LNCaP clone FGC (cell line): ENCODE data around the gene DNAJC16.

Source experiments
- DNase-seq: peaks from one replicate; pipeline ENCODE4 v3.0.0-alpha.2; 2011; ENCODE audit warnings: low read depth
- H3K4me3 ChIP-seq: 2 replicates; pipeline ENCODE4 v1.5.1; 2011; ENCODE audit warnings: mild to moderate bottlenecking, low read depth, low read length, control low read depth
- TF ChIP-seq, protein P1 (sequence below): IDR thresholded peaks from 2 replicates; pipeline ENCODE4 v1.5.1; 2012; ENCODE audit warnings: mild to moderate bottlenecking; ENCODE audit not compliant: control insufficient read depth, insufficient read depth; ENCODE audit errors: extremely low read depth

The DNAJC16 gene

DNA sequence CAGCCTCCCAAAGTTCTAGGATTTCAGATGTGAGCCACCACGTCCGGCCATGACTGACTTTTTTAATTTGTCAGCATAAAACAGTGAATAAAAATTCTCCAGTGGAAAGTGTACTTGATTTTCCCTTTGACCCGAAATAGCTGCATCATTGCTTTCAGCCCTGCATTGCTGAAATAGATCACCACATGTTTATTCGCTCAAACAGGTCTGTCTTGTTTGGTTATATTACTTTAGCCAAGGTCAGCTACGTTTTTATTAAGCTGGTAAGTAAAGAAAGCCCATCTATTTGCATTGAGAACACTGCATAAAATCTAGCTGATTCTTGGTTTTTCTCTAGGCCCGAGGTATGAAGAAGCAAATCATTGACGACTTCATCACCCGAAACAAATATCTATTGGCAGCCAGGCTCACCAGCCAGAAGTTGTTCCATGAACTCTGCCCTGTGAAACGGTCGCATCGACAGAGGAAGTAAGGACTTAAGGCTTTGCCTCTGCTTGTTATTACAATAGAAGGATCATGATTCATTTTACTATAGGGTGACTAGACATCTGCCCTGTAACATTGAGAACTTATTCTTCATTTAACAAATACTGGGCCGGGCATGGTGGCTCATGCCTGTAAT, 32.7 kb downstream of the DNAJC16 start:
- no peak overlapping the region for H3K4me3 ChIP-seq
- TF ChIP-seq, protein P1, sequence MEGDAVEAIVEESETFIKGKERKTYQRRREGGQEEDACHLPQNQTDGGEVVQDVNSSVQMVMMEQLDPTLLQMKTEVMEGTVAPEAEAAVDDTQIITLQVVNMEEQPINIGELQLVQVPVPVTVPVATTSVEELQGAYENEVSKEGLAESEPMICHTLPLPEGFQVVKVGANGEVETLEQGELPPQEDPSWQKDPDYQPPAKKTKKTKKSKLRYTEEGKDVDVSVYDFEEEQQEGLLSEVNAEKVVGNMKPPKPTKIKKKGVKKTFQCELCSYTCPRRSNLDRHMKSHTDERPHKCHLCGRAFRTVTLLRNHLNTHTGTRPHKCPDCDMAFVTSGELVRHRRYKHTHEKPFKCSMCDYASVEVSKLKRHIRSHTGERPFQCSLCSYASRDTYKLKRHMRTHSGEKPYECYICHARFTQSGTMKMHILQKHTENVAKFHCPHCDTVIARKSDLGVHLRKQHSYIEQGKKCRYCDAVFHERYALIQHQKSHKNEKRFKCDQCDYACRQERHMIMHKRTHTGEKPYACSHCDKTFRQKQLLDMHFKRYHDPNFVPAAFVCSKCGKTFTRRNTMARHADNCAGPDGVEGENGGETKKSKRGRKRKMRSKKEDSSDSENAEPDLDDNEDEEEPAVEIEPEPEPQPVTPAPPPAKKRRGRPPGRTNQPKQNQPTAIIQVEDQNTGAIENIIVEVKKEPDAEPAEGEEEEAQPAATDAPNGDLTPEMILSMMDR = no peak
- DNase-seq = peak; percentile 84

GRCh38 chr1:15568387-15569073, 41.9 kb downstream of the DNAJC16 start:
- H3K4me3 ChIP-seq = no peak overlapping the region
- DNase-seq = no peak
- TF ChIP-seq, protein P1 = no peak

GRCh38 chr1:15570861-15571260, 44.2 kb downstream of the DNAJC16 start:
- no peak overlapping the region for H3K4me3 ChIP-seq
- TF ChIP-seq, protein P1 = no peak
- DNase-seq = no peak

DNA sequence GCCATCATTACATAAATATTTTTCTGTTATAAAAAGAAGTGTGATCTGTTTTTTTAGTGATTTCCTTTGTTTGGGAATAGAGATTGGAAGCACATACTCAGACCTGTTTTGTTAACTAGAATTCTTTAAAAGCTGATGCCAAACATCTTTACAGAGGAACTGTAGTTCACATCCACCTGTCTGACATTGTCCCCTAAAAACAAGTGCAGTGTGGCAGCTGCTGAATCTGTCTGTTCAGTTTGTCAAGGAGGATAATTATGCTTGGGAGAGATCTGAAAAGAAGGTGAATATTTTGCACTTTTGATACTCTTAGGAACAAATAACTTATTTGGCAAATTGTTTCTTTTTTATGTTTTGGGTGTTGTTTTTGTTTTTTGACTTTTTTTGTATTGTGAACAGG, 44.6 kb downstream of the DNAJC16 start:
- TF ChIP-seq, protein P1 = no peak
- DNase-seq = no peak
- no peak overlapping the region for H3K4me3 ChIP-seq

- DNase-seq = no peak
- TF ChIP-seq, protein P1 = no peak
- no peak overlapping the region for H3K4me3 ChIP-seq
Observed at GRCh38 chr1:15573477-15573876, 46.8 kb downstream of the DNAJC16 start.

DNA sequence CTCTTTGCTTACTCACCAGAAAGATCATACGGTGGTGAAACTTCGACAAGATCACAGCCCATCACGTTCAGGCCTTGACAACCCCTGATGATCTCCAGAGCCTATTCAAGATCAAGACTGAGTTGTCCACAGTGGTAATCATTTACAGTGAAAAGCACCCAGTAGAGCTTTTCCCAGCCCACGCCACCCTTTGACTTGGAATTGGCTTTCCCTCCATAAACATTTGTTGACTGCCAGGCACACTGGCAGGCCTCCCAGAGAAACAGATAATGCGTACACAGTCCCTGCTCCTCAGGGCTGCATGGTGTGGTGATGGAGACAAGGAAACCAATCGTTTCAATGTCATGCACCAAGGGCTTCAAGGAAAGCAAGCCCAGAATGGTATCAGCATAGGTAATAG, 48.1 kb downstream of the DNAJC16 start:
- TF ChIP-seq, protein P1 = no peak
- no peak overlapping the region for H3K4me3 ChIP-seq
- no peak for DNase-seq
